Panc1 (cell line): ENCODE measurements around the gene RICTOR. TPM values are rescaled to one million over a fixed set of nuclear protein-coding genes. Genes with fewer than 3 reads are reported as not detected.

ENCODE experiments used
- ATAC-seq: fragments of 200-7000 bp; cut with Tn5 transposase; 2 replicates; pipeline ENCODE4 v1.9.1; 2020; ENCODE audit warnings: mild to moderate bottlenecking, moderate library complexity
- BruUV-seq: library from RNA; stranded (reverse); fragments of 400-500 nt; replicated peaks from 2 replicates; lab custom pipeline; 2021; lab: Mats Ljungman, UMichigan
- CTCF ChIA-PET: fragments of 300-600 bp; sonication (Branson Sonifier 250); formaldehyde crosslinking; loops from one replicate; lab custom pipeline; 2022; ENCODE audit warnings: antibody characterized with exemption; lab: Charles Lee
- POLR2A ChIA-PET: fragments of 300-600 bp; sonication (Branson Sonifier 250); formaldehyde crosslinking; loops from one replicate; lab custom pipeline; 2022; ENCODE audit warnings: antibody characterized with exemption; lab: Charles Lee
- DNase-seq: peaks from one replicate; pipeline ENCODE4 v3.0.0-alpha.2; 2010; ENCODE audit warnings: low read depth, low spot score
- H3K27ac ChIP-seq: 2 replicates; pipeline ENCODE4 v1.5.1; 2011; ENCODE audit warnings: mild to moderate bottlenecking, low read length, inconsistent platforms
- H3K27me3 ChIP-seq: fragments of 200-500 bp; sonication (Bioruptor generic); 2 replicates; pipeline ENCODE4 v1.6.0; 2014; ENCODE audit warnings: low read length, inconsistent platforms; ENCODE audit not compliant: control insufficient read depth, insufficient read depth
- H3K36me3 ChIP-seq: fragments of 200-500 bp; sonication (Bioruptor generic); 2 replicates; pipeline ENCODE4 v1.5.1; 2014; ENCODE audit warnings: inconsistent platforms, mild to moderate bottlenecking, low read length, moderate library complexity; ENCODE audit not compliant: control insufficient read depth, insufficient read depth
- H3K4me1 ChIP-seq: 2 replicates; pipeline ENCODE4 v1.5.1; 2011; ENCODE audit warnings: inconsistent platforms, mild to moderate bottlenecking, low read length, moderate library complexity; ENCODE audit not compliant: control insufficient read depth, insufficient read depth
- H3K4me3 ChIP-seq, 2 experiments: 2 replicates each; pipeline ENCODE4 v1.5.1; 2011 to 2012; ENCODE audit warnings: low read depth in 2 of 2, low read length in 2 of 2, mild to moderate bottlenecking in 2 of 2, inconsistent platforms in 1 of 2, moderate library complexity in 1 of 2
- H3K9me3 ChIP-seq: fragments of 200-500 bp; sonication (Bioruptor generic); 2 replicates; pipeline ENCODE4 v1.5.1; 2014; ENCODE audit warnings: low read depth, mild to moderate bottlenecking, inconsistent platforms, low read length, moderate library complexity; ENCODE audit not compliant: control insufficient read depth, insufficient read depth
- POLR2AphosphoS5 ChIP-seq: IDR thresholded peaks from 2 replicates; pipeline ENCODE4 v1.6.1; 2012; ENCODE audit warnings: mild to moderate bottlenecking, low read depth, low read length, moderate library complexity
- SIN3A ChIP-seq: IDR thresholded peaks from 2 replicates; pipeline ENCODE4 v1.6.1; 2012; ENCODE audit warnings: low read depth, mild to moderate bottlenecking, low read length, moderate library complexity, borderline replicate concordance; ENCODE audit not compliant: insufficient read depth
- TCF7L2 ChIP-seq: IDR thresholded peaks from 2 replicates; pipeline ENCODE4 v1.6.1; 2011; ENCODE audit warnings: mild to moderate bottlenecking, low read depth, low read length, inconsistent platforms
- in situ Hi-C: cut with HindIII; loops from 2 replicates; pipeline ENCODE4 v1.10.0; 2016; ENCODE audit warnings: low sequenced_read_pairs, low pct_unique_long_range_greater_than_20kb
- intact Hi-C: fragments of 100-400 bp; cut with micrococcal nuclease; formaldehyde crosslinking; loops from one replicate; pipeline ENCODE4 v1.10.0; 2022; ENCODE audit not compliant: unreplicated experiment
- total RNA-seq: library from RNA; stranded (reverse); gene quantifications from one replicate; pipeline ENCODE4 v1.2.1, GENCODE V29; 2021; ENCODE audit not compliant: unreplicated experiment
- TF ChIP-seq, protein P1 (sequence below): fragments of 450-650 bp; IDR thresholded peaks from 2 replicates; pipeline ENCODE4 v1.5.1; 2017; ENCODE audit warnings: mild to moderate bottlenecking
- TF ChIP-seq, protein P2 (sequence below), 2 experiments: IDR thresholded peaks; 2 replicates each; pipeline ENCODE4 v1.6.1; 2011 to 2012; ENCODE audit warnings: low read depth in 2 of 2, control low read depth in 1 of 2, low read length in 1 of 2, mild to moderate bottlenecking in 1 of 2, moderate library complexity in 1 of 2; ENCODE audit not compliant: insufficient read depth in 1 of 2

Gene RICTOR
- total RNA-seq, 1 experiment from 2014 or later: 21.3 TPM

DNA sequence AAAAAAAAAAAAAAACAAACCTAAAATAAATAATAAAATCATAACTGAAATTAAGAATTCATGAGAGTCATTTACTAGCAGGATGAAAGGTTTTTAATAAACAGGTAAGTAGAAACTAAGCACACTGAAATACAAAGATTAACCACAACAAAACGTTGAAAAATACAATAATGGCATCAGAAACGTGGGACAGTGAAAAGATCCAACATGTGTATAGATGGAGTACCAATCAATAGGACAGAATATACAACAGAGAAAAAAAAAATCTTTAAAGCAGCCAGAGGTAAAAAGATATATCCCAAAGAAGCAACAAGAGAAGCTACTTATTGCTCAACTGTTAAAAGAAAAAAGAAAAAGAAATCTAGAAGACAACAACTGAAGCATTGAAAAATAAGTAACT is 75.2 kb downstream of the RICTOR start:
- Histone ChIP-seq H3K27ac (no peak overlapping the region), H3K4me3 (no peak overlapping the region), H3K4me1 (no peaks in the 10 kb centered on the region), H3K27me3 (no peaks in the 10 kb centered on the region), H3K36me3 (no peaks in the 10 kb centered on the region), H3K9me3 (no peaks in the 10 kb centered on the region)
- ATAC-seq: no peak
- BruUV-seq: no TSS peak
- ChIA-PET CTCF (no interaction called here), POLR2A (no interaction called here)
- TF ChIP-seq, protein P1, sequence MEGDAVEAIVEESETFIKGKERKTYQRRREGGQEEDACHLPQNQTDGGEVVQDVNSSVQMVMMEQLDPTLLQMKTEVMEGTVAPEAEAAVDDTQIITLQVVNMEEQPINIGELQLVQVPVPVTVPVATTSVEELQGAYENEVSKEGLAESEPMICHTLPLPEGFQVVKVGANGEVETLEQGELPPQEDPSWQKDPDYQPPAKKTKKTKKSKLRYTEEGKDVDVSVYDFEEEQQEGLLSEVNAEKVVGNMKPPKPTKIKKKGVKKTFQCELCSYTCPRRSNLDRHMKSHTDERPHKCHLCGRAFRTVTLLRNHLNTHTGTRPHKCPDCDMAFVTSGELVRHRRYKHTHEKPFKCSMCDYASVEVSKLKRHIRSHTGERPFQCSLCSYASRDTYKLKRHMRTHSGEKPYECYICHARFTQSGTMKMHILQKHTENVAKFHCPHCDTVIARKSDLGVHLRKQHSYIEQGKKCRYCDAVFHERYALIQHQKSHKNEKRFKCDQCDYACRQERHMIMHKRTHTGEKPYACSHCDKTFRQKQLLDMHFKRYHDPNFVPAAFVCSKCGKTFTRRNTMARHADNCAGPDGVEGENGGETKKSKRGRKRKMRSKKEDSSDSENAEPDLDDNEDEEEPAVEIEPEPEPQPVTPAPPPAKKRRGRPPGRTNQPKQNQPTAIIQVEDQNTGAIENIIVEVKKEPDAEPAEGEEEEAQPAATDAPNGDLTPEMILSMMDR: no peak
- TF ChIP-seq TCF7L2 (no peak), POLR2AphosphoS5 (no peak), SIN3A (no peak)
- TF ChIP-seq, protein P2, sequence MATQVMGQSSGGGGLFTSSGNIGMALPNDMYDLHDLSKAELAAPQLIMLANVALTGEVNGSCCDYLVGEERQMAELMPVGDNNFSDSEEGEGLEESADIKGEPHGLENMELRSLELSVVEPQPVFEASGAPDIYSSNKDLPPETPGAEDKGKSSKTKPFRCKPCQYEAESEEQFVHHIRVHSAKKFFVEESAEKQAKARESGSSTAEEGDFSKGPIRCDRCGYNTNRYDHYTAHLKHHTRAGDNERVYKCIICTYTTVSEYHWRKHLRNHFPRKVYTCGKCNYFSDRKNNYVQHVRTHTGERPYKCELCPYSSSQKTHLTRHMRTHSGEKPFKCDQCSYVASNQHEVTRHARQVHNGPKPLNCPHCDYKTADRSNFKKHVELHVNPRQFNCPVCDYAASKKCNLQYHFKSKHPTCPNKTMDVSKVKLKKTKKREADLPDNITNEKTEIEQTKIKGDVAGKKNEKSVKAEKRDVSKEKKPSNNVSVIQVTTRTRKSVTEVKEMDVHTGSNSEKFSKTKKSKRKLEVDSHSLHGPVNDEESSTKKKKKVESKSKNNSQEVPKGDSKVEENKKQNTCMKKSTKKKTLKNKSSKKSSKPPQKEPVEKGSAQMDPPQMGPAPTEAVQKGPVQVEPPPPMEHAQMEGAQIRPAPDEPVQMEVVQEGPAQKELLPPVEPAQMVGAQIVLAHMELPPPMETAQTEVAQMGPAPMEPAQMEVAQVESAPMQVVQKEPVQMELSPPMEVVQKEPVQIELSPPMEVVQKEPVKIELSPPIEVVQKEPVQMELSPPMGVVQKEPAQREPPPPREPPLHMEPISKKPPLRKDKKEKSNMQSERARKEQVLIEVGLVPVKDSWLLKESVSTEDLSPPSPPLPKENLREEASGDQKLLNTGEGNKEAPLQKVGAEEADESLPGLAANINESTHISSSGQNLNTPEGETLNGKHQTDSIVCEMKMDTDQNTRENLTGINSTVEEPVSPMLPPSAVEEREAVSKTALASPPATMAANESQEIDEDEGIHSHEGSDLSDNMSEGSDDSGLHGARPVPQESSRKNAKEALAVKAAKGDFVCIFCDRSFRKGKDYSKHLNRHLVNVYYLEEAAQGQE (IDR thresholded peaks at IDR 0.05; ENCODE audit: insufficient read depth in 1 of 2, low read depth in 2 of 2, low read length in 1 of 2): no peak
- in situ Hi-C loops: no loop called here
- intact Hi-C loops: no loop called here
- DNase-seq: no peak

DNA sequence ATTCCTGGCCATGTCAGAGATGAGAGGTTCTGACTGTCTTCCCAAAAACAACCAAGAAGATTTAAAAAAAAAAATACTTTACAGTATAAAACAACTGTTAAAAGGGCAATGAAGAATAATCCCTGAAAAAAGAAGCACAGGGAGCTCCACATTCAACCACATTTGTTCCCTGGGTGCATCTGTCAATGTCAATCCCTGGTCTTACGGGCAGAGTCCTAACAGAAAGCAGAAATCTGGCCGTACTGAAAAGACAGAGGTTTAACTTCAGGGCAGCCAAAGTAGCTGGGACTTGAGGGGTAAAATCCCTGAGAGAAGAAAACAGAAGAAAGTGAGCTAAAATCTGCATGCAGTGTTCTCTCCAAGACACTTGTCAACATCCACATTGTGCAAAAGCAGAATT is 76.6 kb downstream of the RICTOR start:
- in situ Hi-C loops: no loop called here
- Histone ChIP-seq H3K4me3 (no peak overlapping the region), H3K36me3 (no peaks in the 10 kb centered on the region; the same call in 1 of the 2 replicates), H3K4me1 (no peaks in the 10 kb centered on the region), H3K27ac (no peak overlapping the region), H3K9me3 (no peaks in the 10 kb centered on the region), H3K27me3 (no peaks in the 10 kb centered on the region)
- no peak for TF ChIP-seq POLR2AphosphoS5
- no peak for TF ChIP-seq TCF7L2
- TF ChIP-seq, protein P1: no peak
- no peak for TF ChIP-seq SIN3A
- TF ChIP-seq, protein P2 (IDR thresholded peaks at IDR 0.05; ENCODE audit: insufficient read depth in 1 of 2, low read depth in 2 of 2, low read length in 1 of 2): no peak
- BruUV-seq: no TSS peak
- ChIA-PET CTCF (no interaction called here), POLR2A (no interaction called here)
- no peak for ATAC-seq
- intact Hi-C loops: no loop called here
- no peak for DNase-seq
